B cell (primary cell): ENCODE measurements around the gene CHMP6. TPM values are rescaled to one million over a fixed set of nuclear protein-coding genes. Genes with fewer than 3 reads are reported as not detected.

ENCODE experiments used
- ATAC-seq: fragments of 200-7000 bp; cut with Tn5 transposase; one replicate; pipeline ENCODE4 v1.10.0; 2021; ENCODE audit warnings: low read depth, mild to moderate bottlenecking, moderate number of reproducible peaks, moderate library complexity
- CTCF ChIA-PET: fragments of 350-600 bp; sonication (Branson Sonifier 250); formaldehyde crosslinking; loops from one replicate; lab custom pipeline; 2021; ENCODE audit warnings: antibody characterized with exemption, inconsistent platforms; lab: Charles Lee
- POLR2A ChIA-PET: fragments of 350-600 bp; sonication (Branson Sonifier 250); formaldehyde crosslinking; loops from one replicate; lab custom pipeline; 2021; ENCODE audit warnings: antibody characterized with exemption; lab: Charles Lee
- DNase-seq: peaks from one replicate; pipeline ENCODE4 v3.0.0; 2013
- H2AFZ ChIP-seq: 2 replicates; pipeline ENCODE4 v1.6.1; 2012; ENCODE audit warnings: mild to moderate bottlenecking, low read depth, low read length; ENCODE audit not compliant: insufficient read depth, poor library complexity, severe bottlenecking
- H3K27ac ChIP-seq, 2 donors: 1 replicate in 1 of 2; 2 replicates in 1 of 2; pipeline ENCODE4 v1.5.1; 2012 to 2013; ENCODE audit warnings: low read length in 2 of 2, mild to moderate bottlenecking in 2 of 2, moderate library complexity in 1 of 2
- H3K27me3 ChIP-seq, 4 experiments: fragments of 200-600 bp in 1 of 4; sonication (generic) in 1 of 4; replicated peaks in 1 of 4; 1 replicate in 2 of 4; 2 replicates in 2 of 4; pipeline versions ENCODE4 v1.6.1 to v1.7.0; 2013 to 2016; ENCODE audit warnings: low read length in 3 of 4, mild to moderate bottlenecking in 2 of 4, mixed read lengths in 1 of 4, moderate library complexity in 1 of 4; ENCODE audit not compliant: insufficient read depth in 4 of 4, control insufficient read depth in 3 of 4; ENCODE audit errors: control extremely low read depth in 1 of 4
- H3K36me3 ChIP-seq, 2 experiments: replicated peaks in 1 of 2; 1 replicate in 1 of 2; 2 replicates in 1 of 2; pipeline versions ENCODE4 v1.6.1 to v1.7.1; 2013; ENCODE audit warnings: low read length in 1 of 2; ENCODE audit not compliant: insufficient read depth in 2 of 2, control insufficient read depth in 1 of 2; ENCODE audit errors: control extremely low read depth in 1 of 2, extremely low read depth in 1 of 2
- H3K4me1 ChIP-seq, 2 donors: fragments of 200-600 bp in 1 of 2; sonication (generic) in 1 of 2; 1 replicate in 1 of 2; 2 replicates in 1 of 2; pipeline versions ENCODE4 v1.5.1 to v1.6.1; 2013 to 2017; ENCODE audit warnings: low read length in 2 of 2; ENCODE audit not compliant: control insufficient read depth in 2 of 2, insufficient read depth in 2 of 2
- H3K4me2 ChIP-seq: replicated peaks from 2 replicates; pipeline ENCODE3; 2012; ENCODE audit warnings: mild to moderate bottlenecking, low read depth, low read length; ENCODE audit not compliant: poor library complexity, severe bottlenecking
- H3K4me3 ChIP-seq, 5 experiments: fragments of 200-600 bp in 1 of 5; sonication (generic) in 1 of 5; 1 replicate in 3 of 5; 2 replicates in 2 of 5; pipeline versions ENCODE4 v1.5.1 to v1.7.0; 2011 to 2016; ENCODE audit warnings: low read length in 4 of 5, mild to moderate bottlenecking in 4 of 5, low read depth in 2 of 5, control low read depth in 1 of 5, moderate library complexity in 1 of 5; ENCODE audit not compliant: insufficient read depth in 1 of 5; ENCODE audit errors: control extremely low read depth in 1 of 5, extremely low read depth in 1 of 5
- H3K79me2 ChIP-seq: fragments of 200-600 bp; sonication (generic); one replicate; pipeline ENCODE4 v1.6.0; 2016; ENCODE audit warnings: low read length; ENCODE audit not compliant: control insufficient read depth, insufficient read depth
- H3K9ac ChIP-seq: fragments of 200-600 bp; sonication (generic); 2 replicates; pipeline ENCODE4 v1.6.1; 2017; ENCODE audit warnings: mild to moderate bottlenecking, low read length, moderate library complexity
- H3K9me3 ChIP-seq, 3 donors: one replicate each; pipeline versions ENCODE4 v1.6.1 to v1.7.1; 2013; ENCODE audit warnings: low read length in 2 of 3; ENCODE audit not compliant: control insufficient read depth in 2 of 3, insufficient read depth in 1 of 3; ENCODE audit errors: control extremely low read depth in 1 of 3
- H4K20me1 ChIP-seq: 2 replicates; pipeline ENCODE4 v1.6.0; 2012; ENCODE audit warnings: mild to moderate bottlenecking, low read length; ENCODE audit not compliant: insufficient read depth, control insufficient read depth, poor library complexity, severe bottlenecking
- H3K27ac Mint-ChIP-seq: one replicate; pipeline ENCODE4 v1.8.0; 2021; ENCODE audit warnings: mixed read lengths
- H3K27me3 Mint-ChIP-seq: one replicate; pipeline ENCODE4 v1.8.0; 2021; ENCODE audit warnings: mixed read lengths
- H3K4me1 Mint-ChIP-seq: one replicate; pipeline ENCODE4 v1.8.0; 2021; ENCODE audit warnings: mixed read lengths
- H3K4me3 Mint-ChIP-seq: one replicate; pipeline ENCODE4 v1.8.0; 2021; ENCODE audit warnings: mixed read lengths
- H3K9me3 Mint-ChIP-seq: one replicate; pipeline ENCODE4 v1.8.0; 2022; ENCODE audit warnings: mixed read lengths; ENCODE audit not compliant: insufficient read depth
- EZH2 ChIP-seq: IDR thresholded peaks from 2 replicates; pipeline ENCODE4 v1.6.1; 2012; ENCODE audit warnings: borderline replicate concordance, low read depth, mild to moderate bottlenecking, moderate library complexity, low read length; ENCODE audit not compliant: insufficient read depth, poor library complexity, severe bottlenecking
- WGBS: methylation state at CpG from one replicate; pipeline ENCODE4 v1.1.5; 2013; ENCODE audit warnings: missing lambda C conversion rate; ENCODE audit not compliant: insufficient coverage; 5-methylcytosine and 5-hydroxymethylcytosine counted together
- intact Hi-C: fragments of 100-400 bp; cut with micrococcal nuclease; formaldehyde crosslinking; loops from one replicate; pipeline ENCODE4 v1.10.0; 2022
- polyA plus RNA-seq: library from polyadenylated mRNA; depleted of rRNA; stranded (reverse); fragments of >200 nt; gene quantifications from 2 replicates; pipeline ENCODE4 v1.2.3, GENCODE V29; 2012
- total RNA-seq, 2 donors: library from RNA; stranded (reverse); fragments of 120-200 nt in 1 of 2; gene quantifications; 1 replicate in 1 of 2; 2 replicates in 1 of 2; pipeline versions ENCODE4 v1.2.3 to v1.2.4, GENCODE V29; 2013 to 2022
- TF ChIP-seq, protein P1 (sequence below): fragments of 200-600 bp; IDR thresholded peaks from one replicate; pipeline ENCODE4 v1.8.0; 2022; ENCODE audit warnings: antibody characterized with exemption, mild to moderate bottlenecking

The CHMP6 gene
- total and polyA plus RNA-seq, 2 donors (not counting 1 experiment from before 2014, with no cell fraction given) = 21.2 to 46.2 TPM

DNA sequence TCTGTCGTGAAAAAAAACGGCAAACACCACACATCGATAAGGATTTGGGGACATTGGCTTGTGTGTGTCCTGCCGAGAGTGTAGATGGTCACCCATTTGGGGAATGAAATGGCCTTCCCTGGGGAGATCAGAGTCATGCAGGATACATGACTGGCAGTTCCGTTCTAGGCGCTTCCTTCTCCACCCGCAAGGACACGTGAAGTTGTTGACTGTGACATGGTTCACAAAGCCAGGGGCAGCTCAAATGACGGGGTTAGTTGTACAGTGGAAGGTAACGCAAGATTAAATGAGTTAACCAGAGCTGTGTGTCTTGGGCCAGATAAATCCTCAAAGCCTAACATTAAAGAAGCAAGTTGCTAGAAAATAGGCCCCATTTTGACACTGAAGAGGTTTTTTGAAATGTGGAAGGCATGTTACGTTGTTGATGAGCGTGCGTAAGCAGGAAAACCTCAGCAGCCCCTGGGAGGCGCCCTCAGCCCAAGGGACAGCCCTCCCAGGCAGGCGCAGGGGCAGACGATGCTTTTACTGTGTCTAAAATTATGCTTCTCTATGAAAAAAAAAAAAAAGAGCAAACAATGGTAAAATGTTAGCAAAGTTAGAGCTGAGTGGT, 35.9 kb upstream of the CHMP6 start:
- H3K9me3 Mint-ChIP-seq = no peaks in the 10 kb centered on the region
- no peak for TF ChIP-seq EZH2
- TF ChIP-seq, protein P1, sequence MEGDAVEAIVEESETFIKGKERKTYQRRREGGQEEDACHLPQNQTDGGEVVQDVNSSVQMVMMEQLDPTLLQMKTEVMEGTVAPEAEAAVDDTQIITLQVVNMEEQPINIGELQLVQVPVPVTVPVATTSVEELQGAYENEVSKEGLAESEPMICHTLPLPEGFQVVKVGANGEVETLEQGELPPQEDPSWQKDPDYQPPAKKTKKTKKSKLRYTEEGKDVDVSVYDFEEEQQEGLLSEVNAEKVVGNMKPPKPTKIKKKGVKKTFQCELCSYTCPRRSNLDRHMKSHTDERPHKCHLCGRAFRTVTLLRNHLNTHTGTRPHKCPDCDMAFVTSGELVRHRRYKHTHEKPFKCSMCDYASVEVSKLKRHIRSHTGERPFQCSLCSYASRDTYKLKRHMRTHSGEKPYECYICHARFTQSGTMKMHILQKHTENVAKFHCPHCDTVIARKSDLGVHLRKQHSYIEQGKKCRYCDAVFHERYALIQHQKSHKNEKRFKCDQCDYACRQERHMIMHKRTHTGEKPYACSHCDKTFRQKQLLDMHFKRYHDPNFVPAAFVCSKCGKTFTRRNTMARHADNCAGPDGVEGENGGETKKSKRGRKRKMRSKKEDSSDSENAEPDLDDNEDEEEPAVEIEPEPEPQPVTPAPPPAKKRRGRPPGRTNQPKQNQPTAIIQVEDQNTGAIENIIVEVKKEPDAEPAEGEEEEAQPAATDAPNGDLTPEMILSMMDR = no peak
- ChIA-PET CTCF (interaction anchor here (0.6 to 4.3 kb wide), 10 partner anchors 15 to 626 kb away, joined by 3 to 35 read pairs (median 4); no protein-coding TSS in a partner anchor), POLR2A (interaction anchor here (0.7 to 1.4 kb wide), 3 partner anchors 14 to 496 kb away, joined by 3 to 7 read pairs (median 7); no protein-coding TSS in a partner anchor)
- peak overlapping the region; percentile 77 for H3K4me3 Mint-ChIP-seq
- H3K27me3 ChIP-seq = no peaks in the 10 kb centered on the region
- H3K79me2 ChIP-seq = no peaks in the 10 kb centered on the region
- no peak overlapping the region for H3K4me3 ChIP-seq
- no peaks in the 10 kb centered on the region for H4K20me1 ChIP-seq
- no peak overlapping the region for H3K9ac ChIP-seq
- H3K27ac ChIP-seq = peak overlapping the region in 1 of 2 donors; percentile 84
- peak overlapping the region; percentile 97 for H3K27ac Mint-ChIP-seq
- H3K9me3 ChIP-seq = peaks cover 0 to 3% (median 0%) of the 10 kb centered on the region in 3 donors
- H3K27me3 Mint-ChIP-seq = no peaks in the 10 kb centered on the region
- peak overlapping the region; percentile 71 for H2AFZ ChIP-seq
- peak overlapping the region; percentile 47 for H3K4me2 ChIP-seq
- intact Hi-C loops = loop anchor here (1.0 kb wide), 1 partner anchor 15 kb away; no protein-coding TSS in a partner anchor
- H3K4me1 Mint-ChIP-seq = peaks cover 26% of the 10 kb centered on the region
- ATAC-seq (peak; percentile 90), DNase-seq (peak; percentile 75)
- 34% methylated on average over 11 of the region's 16 CpGs for whole genome bisulfite sequencing
- peaks cover 0 to 8% of the 10 kb centered on the region in 2 experiments for H3K36me3 ChIP-seq
- H3K4me1 ChIP-seq = peaks cover 28 to 44% of the 10 kb centered on the region in 2 donors
